MM.1S (cell line): ENCODE measurements around the gene IL17REL.

Source experiments
- CTCF ChIP-seq: fragments of 300-600 bp; sonication (generic); IDR thresholded peaks from 2 replicates; pipeline ENCODE4 v1.5.1; 2016; ENCODE audit warnings: antibody characterized with exemption, low read length, mixed read lengths
- EZH2 ChIP-seq: fragments of 300-600 bp; sonication (generic); optimal IDR thresholded peaks from 2 replicates; pipeline ENCODE3; 2017; ENCODE audit warnings: low read depth, mild to moderate bottlenecking, antibody characterized with exemption, low read length, mixed read lengths

- no peak for TF ChIP-seq CTCF
- TF ChIP-seq EZH2, result no peak
Observed at GRCh38 chr22:50058906-50059880, 46.6 kb upstream of the IL17REL start.
